Measurements from ENCODE around the gene CBFB. TPM values are rescaled to one million over a fixed set of nuclear protein-coding genes. Genes with fewer than 3 reads are reported as not detected.
A peak's percentile ranks its signal among the peaks of the same experiment; 100 is the strongest.

CBFB gene
- total and polyA plus RNA-seq, 9 of the 15 experiments (the other 6 are each of a cell fraction or from before 2014, with no cell fraction given), result 22.0 to 112 (median 66.5) TPM

DNA sequence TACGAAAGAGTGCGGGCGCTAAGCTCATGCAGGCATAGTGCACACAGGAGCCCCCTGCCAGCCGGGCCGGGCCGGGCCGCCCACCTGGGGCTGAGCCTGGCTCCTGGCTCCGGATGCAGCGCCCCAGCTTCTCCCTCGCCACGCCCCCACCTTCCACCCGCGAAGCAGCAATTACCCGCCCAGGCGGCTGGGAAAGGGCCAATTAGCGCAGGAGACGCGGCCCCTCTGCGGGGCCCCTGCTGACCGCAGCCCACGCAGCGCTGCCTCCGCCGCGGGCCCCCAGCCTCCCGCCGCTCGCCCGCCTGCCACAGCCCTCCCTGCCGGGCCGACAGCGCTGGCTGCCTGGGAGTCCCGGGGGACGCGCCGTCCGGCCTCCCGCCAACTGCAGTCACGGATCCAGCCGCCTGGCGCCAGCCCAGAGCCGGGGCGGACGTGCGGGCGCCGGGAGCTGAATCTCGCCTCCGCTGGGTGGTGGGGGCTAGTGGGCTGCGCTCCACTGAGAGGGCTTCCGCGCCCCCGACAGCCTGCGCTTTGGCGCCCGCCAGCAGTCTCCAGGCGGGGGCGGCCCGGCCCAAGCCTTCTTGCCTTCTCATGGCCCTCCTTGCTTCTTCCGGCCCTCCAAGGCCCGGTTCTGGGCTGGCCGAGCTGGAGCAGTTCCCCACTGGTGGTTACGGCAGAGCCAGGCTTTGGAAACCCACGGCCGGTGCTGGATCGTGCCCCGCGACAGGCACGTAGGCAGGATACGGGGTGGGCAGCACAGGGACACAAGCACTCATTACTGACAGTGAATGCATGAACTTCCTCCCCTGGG lies 14.9 kb upstream of the CBFB start (continued):
- peak; percentile 59; the same call in 1 of the 2 replicates for TF ChIP-seq SAFB (IDR thresholded peaks at IDR 0.05; ENCODE audit: borderline replicate concordance, low read depth, low read length)
- no peak for TF ChIP-seq STAT5B (CRISPR knock-in tag; IDR thresholded peaks at IDR 0.05)
- TF ChIP-seq RCOR1 (IDR thresholded peaks at IDR 0.05; ENCODE audit: borderline replicate concordance in 1 of 2, low read depth in 2 of 2, low read length in 2 of 2), result peak in 1 of 2 experiments; percentile 25; a peak in 1 of 4 replicates
- TF ChIP-seq, protein P1, sequence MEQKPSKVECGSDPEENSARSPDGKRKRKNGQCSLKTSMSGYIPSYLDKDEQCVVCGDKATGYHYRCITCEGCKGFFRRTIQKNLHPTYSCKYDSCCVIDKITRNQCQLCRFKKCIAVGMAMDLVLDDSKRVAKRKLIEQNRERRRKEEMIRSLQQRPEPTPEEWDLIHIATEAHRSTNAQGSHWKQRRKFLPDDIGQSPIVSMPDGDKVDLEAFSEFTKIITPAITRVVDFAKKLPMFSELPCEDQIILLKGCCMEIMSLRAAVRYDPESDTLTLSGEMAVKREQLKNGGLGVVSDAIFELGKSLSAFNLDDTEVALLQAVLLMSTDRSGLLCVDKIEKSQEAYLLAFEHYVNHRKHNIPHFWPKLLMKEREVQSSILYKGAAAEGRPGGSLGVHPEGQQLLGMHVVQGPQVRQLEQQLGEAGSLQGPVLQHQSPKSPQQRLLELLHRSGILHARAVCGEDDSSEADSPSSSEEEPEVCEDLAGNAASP (IDR thresholded peaks at IDR 0.05), result no peak
- TF ChIP-seq HMGN3 (IDR thresholded peaks at IDR 0.05; ENCODE audit: borderline replicate concordance, extremely low read depth, insufficient read length, low read depth, low read length), result peak; percentile 73
- TF ChIP-seq, protein P2, sequence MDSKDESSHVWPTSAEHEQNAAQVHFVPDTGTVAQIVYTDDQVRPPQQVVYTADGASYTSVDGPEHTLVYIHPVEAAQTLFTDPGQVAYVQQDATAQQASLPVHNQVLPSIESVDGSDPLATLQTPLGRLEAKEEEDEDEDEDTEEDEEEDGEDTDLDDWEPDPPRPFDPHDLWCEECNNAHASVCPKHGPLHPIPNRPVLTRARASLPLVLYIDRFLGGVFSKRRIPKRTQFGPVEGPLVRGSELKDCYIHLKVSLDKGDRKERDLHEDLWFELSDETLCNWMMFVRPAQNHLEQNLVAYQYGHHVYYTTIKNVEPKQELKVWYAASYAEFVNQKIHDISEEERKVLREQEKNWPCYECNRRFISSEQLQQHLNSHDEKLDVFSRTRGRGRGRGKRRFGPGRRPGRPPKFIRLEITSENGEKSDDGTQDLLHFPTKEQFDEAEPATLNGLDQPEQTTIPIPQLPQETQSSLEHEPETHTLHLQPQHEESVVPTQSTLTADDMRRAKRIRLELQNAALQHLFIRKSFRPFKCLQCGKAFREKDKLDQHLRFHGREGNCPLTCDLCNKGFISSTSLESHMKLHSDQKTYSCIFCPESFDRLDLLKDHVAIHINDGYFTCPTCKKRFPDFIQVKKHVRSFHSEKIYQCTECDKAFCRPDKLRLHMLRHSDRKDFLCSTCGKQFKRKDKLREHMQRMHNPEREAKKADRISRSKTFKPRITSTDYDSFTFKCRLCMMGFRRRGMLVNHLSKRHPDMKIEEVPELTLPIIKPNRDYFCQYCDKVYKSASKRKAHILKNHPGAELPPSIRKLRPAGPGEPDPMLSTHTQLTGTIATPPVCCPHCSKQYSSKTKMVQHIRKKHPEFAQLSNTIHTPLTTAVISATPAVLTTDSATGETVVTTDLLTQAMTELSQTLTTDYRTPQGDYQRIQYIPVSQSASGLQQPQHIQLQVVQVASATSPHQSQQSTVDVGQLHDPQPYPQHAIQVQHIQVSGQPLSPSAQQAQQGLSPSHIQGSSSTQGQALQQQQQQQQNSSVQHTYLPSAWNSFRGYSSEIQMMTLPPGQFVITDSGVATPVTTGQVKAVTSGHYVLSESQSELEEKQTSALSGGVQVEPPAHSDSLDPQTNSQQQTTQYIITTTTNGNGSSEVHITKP (IDR thresholded peaks at IDR 0.05; ENCODE audit: partially characterized antibody), result no peak
- TF ChIP-seq, protein P3, sequence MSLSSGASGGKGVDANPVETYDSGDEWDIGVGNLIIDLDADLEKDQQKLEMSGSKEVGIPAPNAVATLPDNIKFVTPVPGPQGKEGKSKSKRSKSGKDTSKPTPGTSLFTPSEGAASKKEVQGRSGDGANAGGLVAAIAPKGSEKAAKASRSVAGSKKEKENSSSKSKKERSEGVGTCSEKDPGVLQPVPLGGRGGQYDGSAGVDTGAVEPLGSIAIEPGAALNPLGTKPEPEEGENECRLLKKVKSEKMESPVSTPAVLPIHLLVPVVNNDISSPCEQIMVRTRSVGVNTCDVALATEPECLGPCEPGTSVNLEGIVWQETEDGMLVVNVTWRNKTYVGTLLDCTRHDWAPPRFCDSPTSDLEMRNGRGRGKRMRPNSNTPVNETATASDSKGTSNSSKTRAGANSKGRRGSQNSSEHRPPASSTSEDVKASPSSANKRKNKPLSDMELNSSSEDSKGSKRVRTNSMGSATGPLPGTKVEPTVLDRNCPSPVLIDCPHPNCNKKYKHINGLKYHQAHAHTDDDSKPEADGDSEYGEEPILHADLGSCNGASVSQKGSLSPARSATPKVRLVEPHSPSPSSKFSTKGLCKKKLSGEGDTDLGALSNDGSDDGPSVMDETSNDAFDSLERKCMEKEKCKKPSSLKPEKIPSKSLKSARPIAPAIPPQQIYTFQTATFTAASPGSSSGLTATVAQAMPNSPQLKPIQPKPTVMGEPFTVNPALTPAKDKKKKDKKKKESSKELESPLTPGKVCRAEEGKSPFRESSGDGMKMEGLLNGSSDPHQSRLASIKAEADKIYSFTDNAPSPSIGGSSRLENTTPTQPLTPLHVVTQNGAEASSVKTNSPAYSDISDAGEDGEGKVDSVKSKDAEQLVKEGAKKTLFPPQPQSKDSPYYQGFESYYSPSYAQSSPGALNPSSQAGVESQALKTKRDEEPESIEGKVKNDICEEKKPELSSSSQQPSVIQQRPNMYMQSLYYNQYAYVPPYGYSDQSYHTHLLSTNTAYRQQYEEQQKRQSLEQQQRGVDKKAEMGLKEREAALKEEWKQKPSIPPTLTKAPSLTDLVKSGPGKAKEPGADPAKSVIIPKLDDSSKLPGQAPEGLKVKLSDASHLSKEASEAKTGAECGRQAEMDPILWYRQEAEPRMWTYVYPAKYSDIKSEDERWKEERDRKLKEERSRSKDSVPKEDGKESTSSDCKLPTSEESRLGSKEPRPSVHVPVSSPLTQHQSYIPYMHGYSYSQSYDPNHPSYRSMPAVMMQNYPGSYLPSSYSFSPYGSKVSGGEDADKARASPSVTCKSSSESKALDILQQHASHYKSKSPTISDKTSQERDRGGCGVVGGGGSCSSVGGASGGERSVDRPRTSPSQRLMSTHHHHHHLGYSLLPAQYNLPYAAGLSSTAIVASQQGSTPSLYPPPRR (CRISPR knock-in tag; IDR thresholded peaks at IDR 0.05; ENCODE audit: borderline replicate concordance), result no peak
- TF ChIP-seq CAMTA2 (CRISPR knock-in tag; conservative IDR thresholded peaks at IDR 0.05), result no peak
- TF ChIP-seq ZNF79 (CRISPR knock-in tag; IDR thresholded peaks at IDR 0.05; ENCODE audit: low read depth), result no peak
- TF ChIP-seq, protein P4, sequence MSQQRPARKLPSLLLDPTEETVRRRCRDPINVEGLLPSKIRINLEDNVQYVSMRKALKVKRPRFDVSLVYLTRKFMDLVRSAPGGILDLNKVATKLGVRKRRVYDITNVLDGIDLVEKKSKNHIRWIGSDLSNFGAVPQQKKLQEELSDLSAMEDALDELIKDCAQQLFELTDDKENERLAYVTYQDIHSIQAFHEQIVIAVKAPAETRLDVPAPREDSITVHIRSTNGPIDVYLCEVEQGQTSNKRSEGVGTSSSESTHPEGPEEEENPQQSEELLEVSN (IDR thresholded peaks at IDR 0.05; ENCODE audit: borderline replicate concordance in 1 of 2, extremely low read depth in 1 of 2, insufficient read depth in 1 of 2, insufficient read length in 1 of 2, low read depth in 1 of 2, low read length in 1 of 2, poor library complexity in 1 of 2, severe bottlenecking in 1 of 2), result peak; percentile 21 to 89
- TF ChIP-seq BRD4 (IDR thresholded peaks at IDR 0.05), result no peak
- TF ChIP-seq SRSF1 (IDR thresholded peaks at IDR 0.05; ENCODE audit: low read depth, low read length), result no peak
- TF ChIP-seq RBM34 (IDR thresholded peaks at IDR 0.05; ENCODE audit: borderline replicate concordance, insufficient read depth, low read length), result no peak
- TF ChIP-seq BACH1 (tag; IDR thresholded peaks at IDR 0.05), result no peak
- no peak for TF ChIP-seq BCOR (IDR thresholded peaks at IDR 0.05)
